Mesothelial cell of epicardium (in vitro differentiated cells): ENCODE measurements around the gene PXDC1. TPM values are rescaled to one million over a fixed set of nuclear protein-coding genes. Genes with fewer than 3 reads are reported as not detected.
A peak's percentile ranks its signal among the peaks of the same experiment; 100 is the strongest.

Experiments used
- DNase-seq, 2 experiments: peaks; one replicate each; pipeline ENCODE4 v3.0.0; 2021; ENCODE audit warnings: low spot score in 2 of 2; ENCODE audit not compliant: unreplicated experiment in 2 of 2
- H3K27ac Mint-ChIP-seq: 2 replicates; pipeline ENCODE4 v1.8.0; 2021; ENCODE audit warnings: mixed read lengths
- H3K27me3 Mint-ChIP-seq: 2 replicates; pipeline ENCODE4 v1.8.0; 2021; ENCODE audit warnings: low read depth, mixed read lengths
- H3K36me3 Mint-ChIP-seq: 2 replicates; pipeline ENCODE4 v1.8.0; 2021; ENCODE audit warnings: mixed read lengths
- H3K4me1 Mint-ChIP-seq: 2 replicates; pipeline ENCODE4 v1.8.0; 2021; ENCODE audit warnings: mixed read lengths
- H3K4me3 Mint-ChIP-seq: 2 replicates; pipeline ENCODE4 v1.8.0; 2021; ENCODE audit warnings: mild to moderate bottlenecking, moderate library complexity, mixed read lengths
- H3K9me3 Mint-ChIP-seq: 2 replicates; pipeline ENCODE4 v1.8.0; 2021; ENCODE audit warnings: mixed read lengths
- CTCF ChIP-seq: fragments of 200-600 bp; sonication (generic); IDR thresholded peaks from one replicate; pipeline ENCODE4 v1.5.0; 2021; ENCODE audit warnings: antibody characterized with exemption; ENCODE audit not compliant: unreplicated experiment
- total RNA-seq: library from RNA; stranded (reverse); gene quantifications from 3 replicates; pipeline ENCODE4 v1.2.1, GENCODE V29; 2021

Gene PXDC1
- 33.1 to 34.5 TPM (median 33.8 TPM) in 3 replicates for total RNA-seq

GRCh38 chr6:3751077-3751729 lies at the start of gene PXDC1:
Gene PXDC1 (minus strand): TSS chr6:3751713. CDS start chr6:3751531, 182 bp downstream.
- H3K9me3 Mint-ChIP-seq = no peaks in the 10 kb centered on the region
- H3K4me3 Mint-ChIP-seq = peak within 1 kb of the TSS; percentile 70
- TF ChIP-seq CTCF = no peak
- no peaks in the 10 kb centered on the region for H3K36me3 Mint-ChIP-seq
- no peaks in the 10 kb centered on the region for H3K27me3 Mint-ChIP-seq
- peaks cover 48% of the 10 kb centered on the region for H3K4me1 Mint-ChIP-seq
- peak in 1 of 2 experiments; percentile 61 for DNase-seq
- H3K27ac Mint-ChIP-seq = peak within 1 kb of the TSS; percentile 91

- Mint-ChIP-seq H3K4me3 (no peak overlapping the region), H3K36me3 (no peaks in the 10 kb centered on the region)
Measured at GRCh38 chr6:3800850-3801591, 49.5 kb upstream of the PXDC1 start.

GRCh38 chr6:3799719-3800118 lies 48.2 kb upstream of the PXDC1 start:
- H3K4me3 Mint-ChIP-seq = no peak overlapping the region
- H3K9me3 Mint-ChIP-seq = no peaks in the 10 kb centered on the region
- H3K27me3 Mint-ChIP-seq = no peaks in the 10 kb centered on the region
- H3K4me1 Mint-ChIP-seq = peaks cover 54% of the 10 kb centered on the region
- DNase-seq = no peak
- TF ChIP-seq CTCF = no peak
- no peaks in the 10 kb centered on the region for H3K36me3 Mint-ChIP-seq
- peak overlapping the region; percentile 78 for H3K27ac Mint-ChIP-seq

More at GRCh38 chr6:3800850-3801591, 49.5 kb upstream of the PXDC1 start:
- Mint-ChIP-seq H3K27ac (peak overlapping the region; percentile 55), H3K9me3 (no peaks in the 10 kb centered on the region), H3K4me1 (peaks cover 51% of the 10 kb centered on the region), H3K27me3 (no peaks in the 10 kb centered on the region)
- no peak for DNase-seq
- TF ChIP-seq CTCF = no peak

DNA sequence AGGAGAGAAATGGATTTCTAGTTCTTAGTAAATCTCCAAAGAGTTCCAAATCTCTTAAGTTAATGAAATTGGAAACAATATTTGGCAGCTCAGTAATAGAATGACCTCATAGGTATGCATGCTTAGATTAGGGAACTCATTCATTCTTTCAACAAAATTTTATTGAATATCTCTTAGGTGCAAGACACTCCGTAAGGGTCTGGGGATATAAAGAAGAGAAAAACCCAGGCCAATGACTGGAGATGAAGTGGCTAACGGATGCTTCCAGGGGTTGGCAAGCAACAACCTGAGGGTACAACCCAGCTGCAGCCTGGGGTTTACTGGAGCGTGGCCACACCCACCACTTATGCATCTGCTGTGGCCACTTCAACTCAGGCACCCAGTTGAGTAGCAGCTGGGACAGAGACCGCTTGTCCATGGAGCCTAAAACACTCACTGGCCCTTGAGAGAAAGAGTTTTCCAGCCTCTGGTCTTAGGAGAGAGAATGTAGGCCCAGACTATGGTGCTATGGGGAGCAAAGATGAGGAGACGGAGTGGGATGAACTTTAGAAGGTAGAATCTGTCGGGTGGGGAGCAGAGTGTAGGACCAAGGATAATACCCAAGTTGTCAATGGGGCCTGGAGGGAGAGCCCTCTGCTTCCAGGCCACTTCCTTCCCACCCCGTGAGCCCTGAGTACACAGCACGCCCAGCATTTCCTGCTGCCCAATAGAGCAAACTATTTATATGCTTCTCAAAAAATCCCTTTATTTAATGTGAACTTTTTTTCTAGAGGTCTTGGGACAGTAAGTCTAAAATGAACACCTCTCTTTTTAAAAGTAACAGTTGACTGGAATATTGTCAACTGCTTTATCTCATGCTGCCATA lies 46.8 kb upstream of the PXDC1 start:
- Mint-ChIP-seq H3K27me3 (no peaks in the 10 kb centered on the region), H3K4me1 (peaks cover 45% of the 10 kb centered on the region), H3K9me3 (no peaks in the 10 kb centered on the region), H3K36me3 (no peaks in the 10 kb centered on the region), H3K27ac (peak overlapping the region; percentile 99), H3K4me3 (no peak overlapping the region)
- no peak for TF ChIP-seq CTCF
- no peak for DNase-seq

- H3K27ac Mint-ChIP-seq = peak overlapping the region; percentile 99
- no peaks in the 10 kb centered on the region for H3K9me3 Mint-ChIP-seq
Measured at GRCh38 chr6:3797231-3798054, 45.9 kb upstream of the PXDC1 start.

More at GRCh38 chr6:3797231-3798054, 45.9 kb upstream of the PXDC1 start:
- Mint-ChIP-seq H3K36me3 (no peaks in the 10 kb centered on the region), H3K27me3 (no peaks in the 10 kb centered on the region), H3K4me1 (peaks cover 45% of the 10 kb centered on the region), H3K4me3 (no peak overlapping the region)
- no peak for DNase-seq
- TF ChIP-seq CTCF = no peak
